NCI-H2171 treated with DMSO at 0.1 percent for 48 hours (cell line): ENCODE data around the gene RNASET2.

Experiments
- DNase-seq: peaks from one replicate; lab custom pipeline; 2025; lab: John Stamatoyannopoulos, UW

The RNASET2 gene, protein sequence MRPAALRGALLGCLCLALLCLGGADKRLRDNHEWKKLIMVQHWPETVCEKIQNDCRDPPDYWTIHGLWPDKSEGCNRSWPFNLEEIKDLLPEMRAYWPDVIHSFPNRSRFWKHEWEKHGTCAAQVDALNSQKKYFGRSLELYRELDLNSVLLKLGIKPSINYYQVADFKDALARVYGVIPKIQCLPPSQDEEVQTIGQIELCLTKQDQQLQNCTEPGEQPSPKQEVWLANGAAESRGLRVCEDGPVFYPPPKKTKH

DNA sequence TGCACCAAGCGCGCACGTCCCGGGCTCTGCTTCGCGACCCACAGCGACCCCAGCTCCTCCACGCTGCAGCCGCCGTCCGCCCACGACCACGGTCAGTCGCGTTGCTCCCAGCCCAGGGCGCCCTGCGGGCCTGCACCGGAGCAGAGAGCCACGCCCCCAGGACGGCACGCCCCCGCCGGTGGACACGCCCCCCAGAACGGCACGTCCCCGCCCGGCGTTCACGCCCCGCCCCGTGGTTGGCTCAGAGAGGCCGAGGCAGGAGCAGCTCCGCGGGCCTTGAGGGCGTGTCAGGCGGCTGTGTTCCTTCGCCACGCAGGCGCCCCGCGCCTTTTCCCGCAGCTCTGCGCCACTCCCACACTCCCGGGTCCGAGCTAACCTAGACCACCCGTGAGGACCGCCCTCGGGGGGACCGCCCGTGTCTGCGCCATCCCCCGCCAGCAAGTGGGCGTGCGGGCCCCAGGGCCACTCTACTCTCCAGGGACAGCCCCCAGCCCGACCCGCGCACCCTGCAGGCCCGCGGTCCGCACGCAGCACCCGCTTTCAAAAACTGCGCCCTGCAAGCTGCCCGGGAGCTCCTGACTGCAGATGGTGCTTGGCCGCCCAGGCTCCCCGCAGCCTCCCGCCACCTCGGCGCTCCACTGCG lies at the start of gene RNASET2:
Gene RNASET2 (minus strand): TSS at position 107 of the 643 bp plus-strand sequence. CDS start 368 bp downstream, outside the sequence.
- peak; percentile 86 for DNase-seq

DNA sequence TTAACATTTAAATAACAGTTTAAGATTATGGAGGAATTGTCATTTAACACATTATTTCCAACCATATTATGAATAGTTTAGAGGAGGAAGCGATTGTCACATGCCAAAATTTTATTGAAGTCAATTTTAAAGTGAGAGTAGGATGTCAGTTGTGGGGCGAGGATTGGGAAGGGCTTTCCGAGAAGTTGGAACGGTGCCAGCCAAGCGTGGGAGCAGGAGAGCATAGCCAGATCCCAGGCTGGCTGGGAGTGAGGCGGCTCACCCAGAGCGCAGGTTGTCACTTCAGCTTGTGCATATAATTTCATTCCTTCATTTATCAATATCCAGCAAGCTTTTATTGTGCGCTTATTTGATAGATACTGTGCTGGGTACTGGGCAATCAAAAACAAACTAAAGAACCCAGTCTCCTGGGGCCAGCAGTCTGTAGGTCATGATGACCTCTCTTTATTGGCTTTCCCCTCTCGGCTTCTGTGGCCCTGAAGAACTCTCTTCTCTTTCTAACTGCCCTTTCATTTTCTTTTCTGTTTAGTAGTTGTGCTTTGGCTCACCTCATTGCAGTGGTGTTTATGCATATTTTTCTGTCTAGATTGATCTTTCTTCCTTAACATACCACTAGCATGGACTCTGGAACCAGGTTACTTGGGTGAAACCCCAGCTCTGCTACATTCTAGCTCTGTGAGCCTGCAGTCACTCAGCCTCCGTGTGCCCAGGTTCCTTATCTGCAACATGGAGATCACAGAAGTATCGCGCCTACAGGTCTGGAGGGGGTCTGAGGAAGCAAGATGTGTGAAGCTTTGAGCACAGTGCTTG lies 49.2 kb upstream of the RNASET2 start:
- no peak for DNase-seq

DNA sequence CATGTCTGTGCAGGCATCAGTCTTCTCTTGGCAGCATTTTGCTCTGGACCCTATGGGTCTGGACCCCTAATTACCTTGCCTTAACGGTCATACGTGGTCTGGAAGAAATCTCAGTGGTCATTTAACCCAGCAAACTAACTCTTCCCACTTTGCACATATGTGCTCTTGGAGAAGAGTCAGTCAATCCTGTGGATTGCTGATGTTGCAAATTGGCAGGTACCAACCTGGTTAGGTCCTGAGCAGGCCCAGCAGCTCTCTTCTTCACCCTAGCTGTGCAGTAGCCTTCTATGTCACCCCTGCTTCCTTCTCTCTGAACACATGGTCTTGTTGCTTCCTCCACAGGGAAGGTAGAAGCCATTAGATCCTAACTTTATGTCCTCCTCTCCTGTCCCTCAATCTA lies 44.4 kb upstream of the RNASET2 start:
- no peak for DNase-seq

DNA sequence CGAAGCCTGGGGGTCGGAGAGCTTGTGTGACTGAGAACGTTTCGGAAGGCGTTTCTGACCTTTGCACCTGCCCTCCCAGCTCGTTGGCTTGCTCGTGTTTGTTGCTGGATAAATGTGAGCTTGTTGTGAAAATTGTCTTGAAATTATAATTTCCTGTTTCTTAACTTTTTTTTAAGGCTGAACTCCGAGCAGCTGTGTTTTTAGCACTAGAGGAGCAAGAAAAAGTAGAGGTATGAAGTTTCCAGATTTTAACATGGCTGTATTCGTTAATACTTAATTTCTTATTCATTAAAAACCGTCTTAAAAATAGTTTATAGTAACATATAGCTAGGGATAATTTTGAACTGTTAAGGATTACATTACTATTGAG lies 43.5 kb upstream of the RNASET2 start:
- peak; percentile 4 for DNase-seq

DNA sequence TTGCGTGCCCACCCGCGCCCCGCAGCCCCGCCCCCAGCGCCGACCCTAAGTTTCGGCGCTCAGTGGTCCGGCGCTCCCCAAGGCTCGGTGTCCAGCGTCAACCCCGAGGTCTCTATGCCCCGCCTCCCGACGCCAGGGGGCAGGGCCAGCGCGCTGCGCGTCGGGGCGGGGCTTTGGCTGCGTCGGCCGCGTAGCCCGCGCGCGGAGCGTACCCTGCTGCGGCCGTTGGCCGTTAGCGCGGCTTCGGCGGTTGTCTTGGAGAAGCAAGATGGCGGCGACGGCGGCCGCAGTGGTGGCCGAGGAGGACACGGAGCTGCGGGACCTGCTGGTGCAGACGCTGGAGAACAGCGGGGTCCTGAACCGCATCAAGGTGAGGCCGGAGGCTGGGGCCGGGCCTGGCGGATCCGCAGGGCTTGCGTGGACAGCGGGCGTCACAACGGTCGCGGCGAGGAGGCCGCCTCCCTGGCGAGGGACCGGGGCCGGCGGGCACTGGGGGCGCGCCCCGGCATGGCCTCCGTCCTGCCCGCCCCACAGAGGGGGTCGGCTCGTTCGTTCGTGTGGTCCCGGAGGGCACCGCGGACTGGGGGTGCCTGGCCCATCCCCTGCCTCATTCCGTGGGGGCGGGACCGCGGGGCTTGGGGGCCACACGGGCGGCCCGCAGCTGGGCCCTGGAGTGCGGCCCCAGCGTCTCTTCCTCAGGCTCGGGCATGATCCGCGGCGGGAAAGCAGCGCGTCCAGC lies 43.0 kb upstream of the RNASET2 start, which contains the start of gene CEP43:
Gene CEP43 (plus strand): TSS at position 253 of the 739 bp plus-strand sequence. CDS start 16 bp downstream, at position 269.
- peak; percentile 91 for DNase-seq

DNA sequence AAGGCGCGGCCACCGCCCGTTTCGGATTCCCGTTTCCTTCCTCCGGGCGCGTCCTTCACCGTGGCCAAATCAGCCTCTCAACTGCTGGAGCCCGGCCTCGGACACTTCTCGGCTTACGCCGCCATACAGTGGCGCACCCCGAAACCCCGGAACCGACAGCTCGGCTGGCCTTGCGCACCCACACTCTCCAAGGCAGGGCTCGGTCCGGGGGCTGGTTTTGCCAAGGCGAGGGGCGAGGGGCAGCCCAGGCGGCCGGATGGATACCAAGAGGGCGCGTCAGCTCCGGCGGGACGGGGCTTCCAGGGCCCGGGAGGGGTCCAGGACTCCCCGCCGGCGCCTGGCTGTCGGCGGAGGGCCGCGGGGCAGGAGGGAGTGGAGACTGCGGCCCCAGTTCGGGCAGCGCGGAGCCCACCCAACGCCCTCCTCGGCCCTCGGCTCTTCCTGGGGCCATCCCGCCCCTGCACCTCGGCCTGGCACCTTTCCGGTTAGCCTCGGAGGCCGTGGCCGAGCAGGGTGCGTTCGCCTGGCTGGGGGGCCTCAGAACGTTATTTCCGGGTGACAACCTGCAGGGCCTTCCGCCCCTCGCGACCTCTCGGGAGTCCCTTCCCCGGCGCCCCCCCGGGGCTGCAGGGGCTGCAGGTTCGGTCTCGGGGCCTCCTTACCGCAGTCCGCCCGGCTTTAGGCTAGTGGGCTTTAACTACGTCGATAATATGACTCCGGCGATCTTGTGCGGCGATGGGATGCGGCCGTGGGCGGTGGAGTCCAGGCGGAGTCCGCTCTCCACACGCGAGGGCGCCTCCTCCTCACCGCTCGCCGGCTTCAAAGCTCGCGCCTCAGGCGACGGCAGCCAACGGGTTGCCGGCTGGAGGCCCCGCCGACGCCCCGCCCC lies 42.1 kb upstream of the RNASET2 start:
- no peak for DNase-seq

DNA sequence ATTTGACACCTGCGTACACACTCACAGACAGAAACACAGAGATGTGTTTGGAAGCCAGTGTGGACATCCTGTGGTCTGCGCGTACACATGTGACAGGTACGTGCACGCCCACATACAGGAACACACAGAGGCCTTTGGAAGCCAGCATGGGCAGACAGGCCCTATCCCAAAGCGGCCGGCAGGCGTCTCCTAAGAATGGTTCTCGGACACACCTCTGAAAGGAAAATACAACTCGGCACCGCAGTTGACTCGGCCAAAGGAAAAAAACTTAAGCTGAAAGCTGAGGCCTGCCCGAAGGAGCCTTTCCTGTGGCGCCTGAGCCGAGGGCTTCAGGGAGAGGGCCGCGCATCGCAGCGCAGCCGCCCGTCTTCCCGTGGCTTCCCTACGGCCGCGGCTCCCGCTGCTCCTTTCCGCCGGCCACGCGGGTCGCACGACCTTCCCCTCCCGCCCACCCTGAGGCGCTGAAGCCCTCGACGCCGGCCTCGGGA lies 41.5 kb upstream of the RNASET2 start:
- peak; percentile 14 for DNase-seq

DNA sequence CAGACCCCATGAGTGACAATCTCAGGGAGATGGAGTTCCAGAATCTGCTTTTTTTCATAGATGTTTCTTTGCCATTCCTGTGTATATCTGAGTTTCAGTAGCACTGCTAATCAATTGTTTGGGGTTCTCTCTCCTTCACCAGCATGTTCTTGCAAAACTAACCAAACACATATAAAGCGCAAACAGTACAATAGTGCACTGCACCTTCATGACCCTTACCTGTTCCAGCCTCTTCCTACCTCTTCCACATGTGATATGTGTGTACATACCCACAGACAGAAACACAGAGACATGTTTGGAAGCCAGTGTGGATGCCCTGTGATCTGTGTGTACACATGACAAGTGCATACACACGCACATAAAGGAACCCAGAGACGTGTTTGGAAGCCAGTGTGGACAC lies 41.0 kb upstream of the RNASET2 start:
- no peak for DNase-seq

DNA sequence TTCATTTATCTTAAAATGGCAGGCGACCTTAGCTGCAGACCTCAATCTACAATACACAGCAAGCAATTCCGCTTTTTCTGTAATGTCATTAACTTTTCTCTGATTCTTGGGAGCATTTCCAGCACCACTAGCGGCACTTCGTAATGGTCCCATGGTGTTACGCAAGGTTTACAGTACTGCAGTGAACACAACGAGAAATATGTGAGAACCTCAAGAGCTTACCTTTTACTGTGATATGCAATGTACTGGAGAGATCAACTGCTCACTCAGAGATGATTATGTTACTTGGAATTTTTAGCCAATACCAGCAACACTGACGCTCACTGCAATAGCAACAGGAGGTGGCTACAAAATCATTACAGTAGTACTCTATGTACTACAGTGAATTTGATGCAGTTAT lies 40.1 kb upstream of the RNASET2 start:
- no peak for DNase-seq

DNA sequence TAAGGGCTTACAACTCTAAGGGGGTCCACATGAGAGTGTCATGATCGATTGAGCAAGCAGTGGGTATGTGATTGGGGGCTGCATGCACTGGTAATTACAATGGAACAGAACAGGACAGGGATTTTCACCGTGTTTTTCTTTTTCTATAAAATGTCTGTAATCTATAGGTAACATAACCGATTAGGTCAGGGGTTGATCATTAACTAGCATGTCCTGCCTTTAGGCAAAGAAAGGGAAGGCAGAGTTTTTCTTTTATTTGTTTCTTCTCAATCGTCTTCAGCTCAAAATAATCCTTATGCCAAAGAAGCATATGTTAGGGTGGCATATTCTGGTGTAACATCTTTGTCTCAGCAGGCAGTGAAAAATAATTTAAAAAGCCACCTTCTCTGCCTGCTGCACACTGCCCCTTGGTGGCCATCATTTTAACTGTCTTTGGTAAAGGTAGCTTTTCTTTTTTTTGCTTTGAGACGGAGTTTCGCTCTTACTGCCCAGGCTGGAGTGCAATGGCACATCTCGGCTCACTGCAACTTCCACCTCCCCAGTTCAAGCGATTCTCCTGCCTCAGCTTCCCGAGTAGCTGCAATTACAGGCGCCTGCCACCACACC lies 33.2 kb upstream of the RNASET2 start:
- DNase-seq, result peak; percentile 19

DNA sequence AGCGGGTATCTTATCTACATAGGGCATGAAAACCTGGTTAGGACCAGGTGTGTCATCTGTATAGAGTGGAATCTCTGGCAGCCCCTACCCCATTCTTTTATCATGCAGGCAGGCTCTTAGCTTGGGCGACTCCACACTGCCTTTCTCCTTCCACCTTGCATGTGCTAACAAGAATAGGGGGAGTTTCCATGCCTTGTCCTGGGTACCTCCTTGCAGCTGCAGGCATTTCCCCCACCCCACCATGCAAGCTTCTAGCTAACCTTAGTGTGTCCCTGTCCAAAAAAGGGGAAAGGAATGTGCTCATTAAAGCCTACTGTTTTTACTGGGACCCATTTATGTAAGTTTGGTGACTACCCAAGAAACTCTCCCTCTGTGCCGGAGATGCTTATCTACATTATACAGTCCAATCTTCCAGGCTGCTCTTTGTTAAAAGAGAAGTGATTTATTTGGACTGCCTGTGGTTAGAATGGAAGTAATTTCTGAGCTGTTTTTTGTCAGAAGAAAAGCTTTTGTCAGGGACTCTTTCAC lies 32.4 kb upstream of the RNASET2 start:
- DNase-seq, result no peak

DNA sequence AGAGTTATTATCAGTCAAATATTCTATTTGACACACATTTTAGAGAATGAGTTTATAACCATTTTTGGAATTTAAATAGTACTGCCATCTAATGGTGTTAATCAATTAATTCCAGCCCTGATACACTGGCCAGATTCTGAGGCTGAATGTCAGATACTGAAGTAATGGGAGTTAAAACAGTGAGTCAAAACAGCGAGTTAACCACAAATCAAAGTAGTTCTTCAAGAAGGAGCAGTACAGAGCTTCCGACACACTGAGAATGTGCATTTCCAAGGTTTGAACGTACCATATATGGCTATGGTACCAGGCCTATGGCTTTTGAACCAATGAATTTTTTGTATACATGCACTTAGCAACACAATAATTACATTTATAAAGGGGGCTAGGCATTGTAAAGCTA lies 31.6 kb upstream of the RNASET2 start:
- no peak for DNase-seq

DNA sequence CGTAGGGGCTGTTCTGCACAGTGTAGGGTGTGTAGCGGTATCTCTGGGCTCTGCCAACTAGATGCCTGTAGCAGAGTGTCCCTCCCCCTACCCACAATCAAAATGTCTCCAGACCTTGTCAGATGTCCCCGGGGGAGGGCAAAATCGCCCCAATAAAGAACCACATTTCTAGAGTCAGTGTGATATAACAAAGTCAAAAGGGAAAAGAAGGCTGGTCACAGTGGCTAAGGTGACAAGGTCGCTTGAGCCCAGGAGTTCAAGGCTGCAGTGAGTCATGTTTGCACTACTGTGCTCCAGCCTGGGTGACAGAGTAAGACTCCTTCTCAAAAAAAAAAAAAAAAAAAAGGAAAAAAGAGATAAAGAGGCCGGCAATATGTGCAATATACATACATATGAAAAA lies 31.1 kb upstream of the RNASET2 start:
- no peak for DNase-seq

DNA sequence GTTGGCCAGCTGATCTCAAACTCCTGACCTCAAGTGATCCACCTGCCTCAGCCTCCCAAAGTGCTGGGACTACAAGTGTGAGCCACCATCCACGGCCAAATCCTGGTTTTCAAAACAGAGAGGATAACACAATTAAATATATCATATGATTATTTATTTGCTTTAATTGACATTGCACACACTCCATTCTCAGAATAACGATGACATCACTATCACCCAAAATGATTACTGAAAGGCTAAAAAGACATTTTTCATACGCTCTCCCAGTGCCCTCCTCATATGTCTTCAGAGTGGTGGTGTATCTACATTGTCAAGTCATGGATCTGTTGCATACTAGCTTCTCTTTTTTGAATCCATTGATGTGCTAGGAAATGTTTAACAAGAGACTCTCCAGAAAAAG lies 24.4 kb upstream of the RNASET2 start:
- DNase-seq, result no peak

DNA sequence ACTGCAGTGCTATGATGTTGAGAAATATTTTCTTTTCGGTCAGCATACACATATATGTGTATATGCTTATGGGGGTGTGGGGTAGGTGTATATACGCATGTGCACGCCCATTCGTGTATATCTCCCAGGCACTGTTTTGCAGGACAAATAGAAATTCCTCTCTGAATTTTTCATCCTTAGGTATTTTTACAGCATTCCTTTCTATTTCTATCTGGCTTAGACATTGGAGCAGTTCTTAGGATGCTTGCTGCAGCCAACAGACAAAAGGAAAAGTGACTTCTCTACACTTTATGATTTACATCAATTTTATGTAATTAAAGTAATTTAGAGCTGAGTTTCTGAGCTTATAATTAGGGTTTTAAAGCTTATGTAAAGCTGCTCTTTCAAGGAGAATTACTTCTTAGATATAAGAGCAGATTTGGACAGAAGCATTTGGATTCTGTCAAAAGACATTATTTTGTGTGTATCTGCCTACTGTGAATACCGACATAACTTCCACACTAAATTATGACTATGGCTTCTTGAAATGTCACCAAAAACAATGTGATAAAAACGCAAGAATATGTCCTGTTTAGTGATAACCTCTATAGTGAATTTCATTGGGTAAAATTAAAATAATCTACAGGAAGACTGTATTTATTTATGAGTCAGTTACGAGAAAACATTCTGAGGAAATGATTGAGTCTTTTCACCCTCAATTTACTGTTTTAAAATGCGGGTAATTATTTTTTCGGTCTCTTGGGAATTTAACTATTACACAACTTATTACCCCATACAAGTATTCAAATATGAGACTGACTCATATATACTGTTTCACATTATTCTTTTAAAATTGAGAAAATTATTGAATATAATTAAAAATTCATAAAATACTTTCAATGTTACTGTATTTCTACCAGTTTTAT lies 21.5 kb upstream of the RNASET2 start:
- DNase-seq, result no peak

DNA sequence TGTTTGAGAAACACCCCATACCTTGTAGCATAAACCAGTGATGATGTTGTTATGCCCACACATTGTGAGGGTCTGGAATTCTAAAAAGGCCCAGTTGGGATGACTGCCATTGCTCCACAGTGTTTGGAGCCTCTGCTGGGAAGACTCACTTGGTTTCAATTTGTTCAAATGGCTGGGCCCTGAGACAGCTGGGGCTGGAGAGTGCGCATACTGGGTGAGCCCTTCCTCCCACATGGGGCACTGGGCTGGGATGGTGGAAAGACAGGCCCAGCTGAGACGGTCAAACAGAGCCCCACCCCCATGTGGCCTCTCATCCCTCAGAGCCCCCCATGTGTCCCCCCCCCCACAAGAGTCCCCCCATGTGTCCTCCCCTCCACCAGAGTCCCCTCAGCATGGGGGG lies 20.3 kb upstream of the RNASET2 start:
- DNase-seq, result no peak

DNA sequence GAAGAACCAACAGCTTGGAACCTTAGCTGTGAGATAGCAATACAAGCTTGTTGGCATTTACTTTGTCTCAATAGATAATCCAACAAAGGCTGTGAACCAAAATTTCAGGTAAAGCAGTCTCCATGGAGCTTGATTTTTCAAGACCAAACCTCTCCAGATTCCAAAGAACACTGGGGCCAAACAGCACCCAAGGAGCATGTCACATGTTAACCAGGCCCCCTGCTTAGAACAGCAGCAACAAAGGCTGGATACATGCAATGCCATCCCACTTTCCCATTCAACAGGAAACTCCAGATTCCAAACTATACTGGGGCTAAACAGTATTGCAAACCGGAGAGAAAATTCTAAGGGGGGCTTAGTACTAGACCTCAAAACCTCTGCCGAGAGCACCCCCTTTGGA lies 15.8 kb upstream of the RNASET2 start:
- DNase-seq, result no peak

DNA sequence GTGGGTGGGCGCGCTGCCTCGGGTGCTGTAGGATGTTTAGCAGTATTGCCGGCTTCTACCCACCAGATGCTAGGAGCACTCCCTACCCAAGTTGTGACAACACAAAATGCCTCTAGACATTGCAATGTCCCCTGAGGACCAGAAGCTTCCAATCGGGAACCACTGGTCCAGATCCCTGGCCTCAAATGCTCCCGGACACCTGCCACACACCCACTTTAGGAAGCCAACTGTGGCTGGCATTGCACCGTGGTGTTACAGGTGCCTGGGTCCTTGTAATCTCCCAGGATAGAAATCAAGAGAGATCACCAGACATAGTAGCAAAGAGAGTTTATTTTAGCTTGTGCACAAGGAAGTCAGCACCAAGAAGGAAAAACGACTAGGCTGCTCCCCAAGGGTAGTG lies 14.9 kb upstream of the RNASET2 start:
- DNase-seq, result no peak

DNA sequence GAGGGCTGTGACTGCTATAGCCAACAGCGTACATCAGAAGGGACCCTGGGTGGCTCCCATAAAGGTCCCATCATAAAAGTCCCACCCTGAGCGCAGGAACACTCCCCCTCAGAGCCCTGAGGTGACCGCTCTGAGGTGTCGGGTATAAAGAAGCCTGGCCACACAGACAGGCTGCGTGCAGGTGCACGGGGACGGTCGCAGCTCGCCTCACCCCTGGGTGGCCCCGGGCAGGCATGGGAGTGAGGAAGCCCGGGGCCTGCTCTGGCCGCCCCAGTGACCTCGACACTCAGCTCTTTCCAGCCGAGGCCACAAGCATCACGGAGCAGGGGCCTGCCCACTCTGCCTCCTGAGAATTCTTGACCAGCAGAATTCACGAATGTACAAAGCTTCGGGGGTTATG lies 14.4 kb upstream of the RNASET2 start:
- no peak for DNase-seq
